ENCODE data around the gene HKDC1. TPM values are rescaled to one million over a fixed set of nuclear protein-coding genes. Genes with fewer than 3 reads are reported as not detected.

Gene HKDC1
- polyA plus RNA-seq, 2 of the 4 experiments (the other 2 are of a cell fraction): 32.5 to 32.8 TPM

DNA sequence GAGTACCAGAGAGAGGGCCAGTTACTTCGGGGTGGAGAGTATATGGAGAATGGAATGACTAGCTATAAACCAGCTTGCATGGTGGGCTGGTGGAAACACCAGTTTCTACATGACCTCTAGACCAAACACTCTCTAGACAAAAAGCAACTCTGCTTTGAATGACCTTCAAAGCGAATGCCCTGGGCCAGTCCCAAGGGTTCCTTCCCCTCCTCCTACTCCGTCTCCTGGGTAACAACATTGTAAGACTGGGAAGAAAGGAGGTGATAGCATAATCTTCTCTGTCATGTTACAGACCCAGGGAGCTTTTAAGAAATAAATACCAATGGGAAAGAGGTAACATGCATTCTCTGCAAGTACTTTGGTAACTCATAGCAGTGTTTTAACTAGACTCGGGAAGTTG, 65.6 kb downstream of the HKDC1 start:
- POLR2A ChIA-PET: no interaction called here
- Histone ChIP-seq H3K4me3 (no peak overlapping the region), H3K9me3 (no peaks in the 10 kb centered on the region), H3K27ac (no peak overlapping the region), H3K4me1 (no peaks in the 10 kb centered on the region), H3K4me2 (no peak overlapping the region)
- DNase-seq (ENCODE audit: low read depth in 1 of 2, low spot score in 1 of 2): no peak
- WGBS (ENCODE audit: missing lambda C conversion rate): 79% methylated on average over 4 of the region's 4 CpGs
- CTCF ChIA-PET: interaction anchor here (1.0 to 1.3 kb wide), 5 partner anchors 9 to 122 kb away, joined by 3 read pairs; no protein-coding TSS in a partner anchor
- ATAC-seq: no peak
- no peak for FAIRE-seq
- TF ChIP-seq RFX5 (IDR thresholded peaks at IDR 0.05): no peak
- no peak for TF ChIP-seq HOXB13 (CRISPR knock-in tag; IDR thresholded peaks at IDR 0.05; ENCODE audit: low read depth)
- TF ChIP-seq ZC3H11A (IDR thresholded peaks at IDR 0.05): no peak
- TF ChIP-seq POLR2A (IDR thresholded peaks at IDR 0.05; ENCODE audit: low read length): no peak
- TF ChIP-seq, protein P1, sequence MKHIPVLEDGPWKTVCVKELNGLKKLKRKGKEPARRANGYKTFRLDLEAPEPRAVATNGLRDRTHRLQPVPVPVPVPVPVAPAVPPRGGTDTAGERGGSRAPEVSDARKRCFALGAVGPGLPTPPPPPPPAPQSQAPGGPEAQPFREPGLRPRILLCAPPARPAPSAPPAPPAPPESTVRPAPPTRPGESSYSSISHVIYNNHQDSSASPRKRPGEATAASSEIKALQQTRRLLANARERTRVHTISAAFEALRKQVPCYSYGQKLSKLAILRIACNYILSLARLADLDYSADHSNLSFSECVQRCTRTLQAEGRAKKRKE (CRISPR knock-in tag; IDR thresholded peaks at IDR 0.05; ENCODE audit: low read depth): no peak
- TF ChIP-seq SMC3 (IDR thresholded peaks at IDR 0.05): no peak
- TF ChIP-seq, protein P2, sequence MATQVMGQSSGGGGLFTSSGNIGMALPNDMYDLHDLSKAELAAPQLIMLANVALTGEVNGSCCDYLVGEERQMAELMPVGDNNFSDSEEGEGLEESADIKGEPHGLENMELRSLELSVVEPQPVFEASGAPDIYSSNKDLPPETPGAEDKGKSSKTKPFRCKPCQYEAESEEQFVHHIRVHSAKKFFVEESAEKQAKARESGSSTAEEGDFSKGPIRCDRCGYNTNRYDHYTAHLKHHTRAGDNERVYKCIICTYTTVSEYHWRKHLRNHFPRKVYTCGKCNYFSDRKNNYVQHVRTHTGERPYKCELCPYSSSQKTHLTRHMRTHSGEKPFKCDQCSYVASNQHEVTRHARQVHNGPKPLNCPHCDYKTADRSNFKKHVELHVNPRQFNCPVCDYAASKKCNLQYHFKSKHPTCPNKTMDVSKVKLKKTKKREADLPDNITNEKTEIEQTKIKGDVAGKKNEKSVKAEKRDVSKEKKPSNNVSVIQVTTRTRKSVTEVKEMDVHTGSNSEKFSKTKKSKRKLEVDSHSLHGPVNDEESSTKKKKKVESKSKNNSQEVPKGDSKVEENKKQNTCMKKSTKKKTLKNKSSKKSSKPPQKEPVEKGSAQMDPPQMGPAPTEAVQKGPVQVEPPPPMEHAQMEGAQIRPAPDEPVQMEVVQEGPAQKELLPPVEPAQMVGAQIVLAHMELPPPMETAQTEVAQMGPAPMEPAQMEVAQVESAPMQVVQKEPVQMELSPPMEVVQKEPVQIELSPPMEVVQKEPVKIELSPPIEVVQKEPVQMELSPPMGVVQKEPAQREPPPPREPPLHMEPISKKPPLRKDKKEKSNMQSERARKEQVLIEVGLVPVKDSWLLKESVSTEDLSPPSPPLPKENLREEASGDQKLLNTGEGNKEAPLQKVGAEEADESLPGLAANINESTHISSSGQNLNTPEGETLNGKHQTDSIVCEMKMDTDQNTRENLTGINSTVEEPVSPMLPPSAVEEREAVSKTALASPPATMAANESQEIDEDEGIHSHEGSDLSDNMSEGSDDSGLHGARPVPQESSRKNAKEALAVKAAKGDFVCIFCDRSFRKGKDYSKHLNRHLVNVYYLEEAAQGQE (IDR thresholded peaks at IDR 0.05): no peak
- TF ChIP-seq, protein P3, sequence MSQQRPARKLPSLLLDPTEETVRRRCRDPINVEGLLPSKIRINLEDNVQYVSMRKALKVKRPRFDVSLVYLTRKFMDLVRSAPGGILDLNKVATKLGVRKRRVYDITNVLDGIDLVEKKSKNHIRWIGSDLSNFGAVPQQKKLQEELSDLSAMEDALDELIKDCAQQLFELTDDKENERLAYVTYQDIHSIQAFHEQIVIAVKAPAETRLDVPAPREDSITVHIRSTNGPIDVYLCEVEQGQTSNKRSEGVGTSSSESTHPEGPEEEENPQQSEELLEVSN (IDR thresholded peaks at IDR 0.05; ENCODE audit: borderline replicate concordance, low read depth): no peak
- no peak for TF ChIP-seq POLR2AphosphoS2 (conservative IDR thresholded peaks at IDR 0.05; ENCODE audit: low read length)
- no peak for TF ChIP-seq CBX8 (IDR thresholded peaks at IDR 0.05)
- TF ChIP-seq, protein P4, sequence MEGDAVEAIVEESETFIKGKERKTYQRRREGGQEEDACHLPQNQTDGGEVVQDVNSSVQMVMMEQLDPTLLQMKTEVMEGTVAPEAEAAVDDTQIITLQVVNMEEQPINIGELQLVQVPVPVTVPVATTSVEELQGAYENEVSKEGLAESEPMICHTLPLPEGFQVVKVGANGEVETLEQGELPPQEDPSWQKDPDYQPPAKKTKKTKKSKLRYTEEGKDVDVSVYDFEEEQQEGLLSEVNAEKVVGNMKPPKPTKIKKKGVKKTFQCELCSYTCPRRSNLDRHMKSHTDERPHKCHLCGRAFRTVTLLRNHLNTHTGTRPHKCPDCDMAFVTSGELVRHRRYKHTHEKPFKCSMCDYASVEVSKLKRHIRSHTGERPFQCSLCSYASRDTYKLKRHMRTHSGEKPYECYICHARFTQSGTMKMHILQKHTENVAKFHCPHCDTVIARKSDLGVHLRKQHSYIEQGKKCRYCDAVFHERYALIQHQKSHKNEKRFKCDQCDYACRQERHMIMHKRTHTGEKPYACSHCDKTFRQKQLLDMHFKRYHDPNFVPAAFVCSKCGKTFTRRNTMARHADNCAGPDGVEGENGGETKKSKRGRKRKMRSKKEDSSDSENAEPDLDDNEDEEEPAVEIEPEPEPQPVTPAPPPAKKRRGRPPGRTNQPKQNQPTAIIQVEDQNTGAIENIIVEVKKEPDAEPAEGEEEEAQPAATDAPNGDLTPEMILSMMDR (IDR thresholded peaks at IDR 0.05): no peak

DNA sequence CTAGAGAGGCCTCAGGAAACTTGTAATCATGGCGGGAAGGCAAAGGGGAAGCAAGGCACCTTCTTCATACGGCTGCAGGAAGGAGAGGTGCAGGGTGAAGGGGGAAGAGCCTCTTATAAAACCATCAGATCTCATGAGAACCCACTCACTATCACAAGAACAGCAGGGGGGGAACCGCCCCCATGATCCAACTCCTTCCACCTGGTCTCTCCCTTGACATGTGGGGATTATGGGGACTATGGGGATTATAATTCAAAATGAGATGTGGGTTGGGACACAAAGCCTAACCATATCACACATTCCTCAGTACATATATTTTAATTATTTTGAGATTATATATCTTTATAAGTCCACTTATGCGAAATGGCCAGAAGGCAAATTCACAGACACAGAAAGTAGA, 67.0 kb downstream of the HKDC1 start:
- POLR2A ChIA-PET: no interaction called here
- FAIRE-seq: no peak
- Histone ChIP-seq H3K4me2 (no peak overlapping the region), H3K9me3 (no peaks in the 10 kb centered on the region), H3K4me1 (no peaks in the 10 kb centered on the region), H3K27ac (no peak overlapping the region), H3K4me3 (no peak overlapping the region)
- TF ChIP-seq, protein P4 (IDR thresholded peaks at IDR 0.05): no peak
- TF ChIP-seq ZNF302 (CRISPR knock-in tag; IDR thresholded peaks at IDR 0.05): no peak
- no peak for TF ChIP-seq ZFP36 (IDR thresholded peaks at IDR 0.05; ENCODE audit: borderline replicate concordance, partially characterized antibody)
- TF ChIP-seq, protein P1 (CRISPR knock-in tag; IDR thresholded peaks at IDR 0.05; ENCODE audit: low read depth): no peak
- no peak for TF ChIP-seq GATA3 (IDR thresholded peaks at IDR 0.05; ENCODE audit: borderline replicate concordance)
- no peak for TF ChIP-seq RAD21 (conservative IDR thresholded peaks at IDR 0.05 in 1 of 2, IDR thresholded peaks at IDR 0.05 in 1 of 2)
- no peak for TF ChIP-seq TP53 (CRISPR knock-in tag; IDR thresholded peaks at IDR 0.05)
- no peak for TF ChIP-seq FOSL2 (IDR thresholded peaks at IDR 0.05)
- no peak for TF ChIP-seq FOSL2 (CRISPR knock-in tag; IDR thresholded peaks at IDR 0.05)
- ATAC-seq: no peak
- WGBS (ENCODE audit: missing lambda C conversion rate): 78% methylated on average over 4 of the region's 4 CpGs
- CTCF ChIA-PET: no interaction called here
- DNase-seq (ENCODE audit: low read depth in 1 of 2, low spot score in 1 of 2): no peak
